ENCODE data around the gene MAP4K4.
"Not testable (repeated sequence)": the region's sequence is repeated elsewhere in the genome, so short reads cannot be mapped to it uniquely, and the experiment has no call there.

MAP4K4 gene

GRCh38 chr2:101905746-101906336, 208.3 kb downstream of the MAP4K4 start:
- DNase-seq (ENCODE audit: low spot score): no peak

- DNase-seq (ENCODE audit: low spot score): no peak
Observed at GRCh38 chr2:101909760-101910159, 212.3 kb downstream of the MAP4K4 start.

GRCh38 chr2:101912545-101912944, 215.0 kb downstream of the MAP4K4 start:
- DNase-seq (ENCODE audit: low spot score): no peak

GRCh38 chr2:101921319-101921952, 223.9 kb downstream of the MAP4K4 start:
- DNase-seq (ENCODE audit: low spot score): peak; percentile 54

- no peak for DNase-seq (ENCODE audit: low spot score)
Observed at GRCh38 chr2:101921953-101922325, 224.4 kb downstream of the MAP4K4 start.

- DNase-seq (ENCODE audit: low spot score): not testable (repeated sequence)
Observed at GRCh38 chr2:101924311-101924710, 226.8 kb downstream of the MAP4K4 start.

- no peak for DNase-seq (ENCODE audit: low spot score)
Observed at GRCh38 chr2:101930019-101930418, 232.5 kb downstream of the MAP4K4 start.

- no peak for DNase-seq (ENCODE audit: low spot score)
Observed at GRCh38 chr2:101930847-101931246, 233.3 kb downstream of the MAP4K4 start.

GRCh38 chr2:101931402-101931801, 233.9 kb downstream of the MAP4K4 start:
- no peak for DNase-seq (ENCODE audit: low spot score)

- DNase-seq (ENCODE audit: low spot score): not testable (repeated sequence)
Observed at GRCh38 chr2:101935764-101936163, 238.3 kb downstream of the MAP4K4 start.

- DNase-seq (ENCODE audit: low spot score): no peak
Observed at GRCh38 chr2:101942851-101943250, 245.3 kb downstream of the MAP4K4 start.
